GM19351 (cell line): ENCODE measurements around the gene GLI2.

Experiments used
- ATAC-seq: cut with Tn5 transposase; IDR thresholded peaks from one replicate; pipeline ENCODE4 v1.9.1; 2021; ENCODE audit warnings: mild to moderate bottlenecking, moderate library complexity; ENCODE audit not compliant: unreplicated experiment

Gene GLI2

DNA sequence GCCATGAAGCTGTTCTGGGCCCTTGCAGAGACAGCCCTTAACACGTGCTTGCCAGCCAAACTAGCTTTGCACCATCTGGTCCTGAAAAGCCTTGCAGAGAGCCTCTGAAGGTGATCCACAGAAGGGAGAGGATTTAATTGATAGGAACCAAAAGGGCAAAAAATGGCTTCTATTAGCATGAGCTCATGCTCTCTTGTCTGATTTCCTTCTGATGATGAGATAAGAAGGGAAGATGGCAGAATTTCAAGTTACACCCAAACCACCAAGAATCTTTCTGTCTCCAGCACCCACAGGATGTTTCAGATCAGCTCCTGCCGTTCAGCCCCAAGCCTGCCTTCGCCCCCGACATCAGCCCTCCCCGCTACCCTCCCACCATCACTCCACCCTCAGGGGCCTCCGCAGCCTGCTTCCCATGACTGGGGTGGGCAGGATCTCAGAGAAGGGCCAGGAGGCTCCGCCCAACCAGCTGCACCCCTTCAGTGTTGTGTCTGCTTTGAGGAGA lies 23.4 kb upstream of the GLI2 start:
- no peak for ATAC-seq

DNA sequence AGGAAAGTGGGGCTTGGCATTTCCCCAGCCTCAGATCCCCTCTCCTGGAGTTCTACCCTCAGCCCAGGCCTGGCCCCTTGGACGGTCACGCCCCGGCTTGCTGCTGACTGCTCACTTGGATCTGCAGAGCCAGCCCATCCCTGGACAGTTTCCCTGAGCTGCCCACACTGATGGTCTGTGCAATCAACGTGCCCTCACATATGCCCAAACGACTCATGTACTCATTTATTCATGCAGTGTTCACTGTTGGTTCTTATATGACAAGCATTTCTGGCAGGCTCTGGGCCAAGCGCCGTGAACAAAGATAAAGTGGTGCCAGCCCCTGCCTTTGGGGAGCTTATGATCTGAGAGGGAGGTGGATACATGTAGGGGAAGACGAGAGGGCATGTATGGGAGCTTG lies 20.3 kb upstream of the GLI2 start:
- no peak for ATAC-seq

DNA sequence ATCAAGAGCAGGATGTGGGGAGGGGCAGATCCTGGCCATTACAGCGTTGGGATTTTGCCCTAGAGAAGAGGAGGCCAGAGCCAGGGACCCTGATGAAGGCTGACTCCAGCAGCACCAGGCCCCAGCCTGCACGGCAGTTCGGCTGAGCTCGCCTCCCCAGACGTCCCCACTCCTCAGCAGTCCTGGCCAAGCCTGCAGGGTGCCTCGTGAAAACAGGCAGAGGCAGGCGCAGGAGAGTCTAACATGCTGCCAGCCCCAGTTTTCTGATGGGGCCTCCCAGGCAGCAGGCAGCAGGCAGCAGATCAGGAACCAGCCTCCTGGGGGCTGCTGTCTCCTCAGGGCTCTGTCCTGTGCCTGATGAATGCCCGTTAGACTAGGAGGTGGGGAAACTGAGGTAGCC lies 19.7 kb upstream of the GLI2 start:
- ATAC-seq, result no peak

DNA sequence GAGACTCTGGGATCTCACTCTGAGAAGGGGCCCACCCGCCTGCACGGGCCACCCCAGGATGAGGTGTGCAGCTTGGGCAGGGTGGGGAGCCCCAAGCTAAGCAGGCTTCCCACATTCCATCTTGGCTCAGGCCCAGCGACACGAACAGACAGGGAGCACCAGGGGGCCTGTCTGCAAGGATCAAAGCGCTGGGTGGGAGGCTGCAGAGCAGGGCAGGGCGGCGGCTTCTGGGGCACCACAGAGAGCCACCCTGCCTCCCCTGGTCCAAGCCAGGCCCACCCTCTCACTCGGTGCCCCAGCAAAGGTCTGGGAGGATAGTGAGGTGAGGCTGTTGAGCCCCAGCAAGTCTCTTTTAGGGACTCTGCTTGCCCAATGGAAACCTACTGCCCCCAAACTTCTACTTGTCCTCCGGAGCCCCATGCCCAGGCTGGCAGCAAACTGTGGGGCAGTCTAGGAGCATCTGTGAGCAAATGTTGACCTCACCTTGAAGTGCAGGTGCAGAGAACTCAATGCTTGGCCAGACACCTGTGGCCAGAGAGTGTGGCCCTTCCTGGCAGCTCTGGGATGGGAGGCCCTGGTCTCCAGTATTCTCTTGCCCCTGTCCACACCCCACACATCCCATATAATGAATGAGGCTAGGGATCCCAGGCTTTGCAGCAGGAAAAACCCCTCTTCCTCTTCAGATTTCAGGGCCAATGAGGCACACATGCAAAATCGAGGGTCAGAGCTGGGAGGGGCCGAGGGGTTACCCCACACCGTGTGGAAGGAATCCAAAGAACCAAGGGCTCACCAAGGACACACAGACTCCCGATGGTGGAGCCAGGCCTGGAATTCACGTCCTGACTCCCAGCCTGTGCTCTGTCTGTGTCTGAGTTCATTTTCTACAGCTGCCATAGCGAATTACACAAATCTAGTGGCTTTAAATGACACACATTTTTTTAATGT lies 18.8 kb upstream of the GLI2 start:
- ATAC-seq, result no peak

DNA sequence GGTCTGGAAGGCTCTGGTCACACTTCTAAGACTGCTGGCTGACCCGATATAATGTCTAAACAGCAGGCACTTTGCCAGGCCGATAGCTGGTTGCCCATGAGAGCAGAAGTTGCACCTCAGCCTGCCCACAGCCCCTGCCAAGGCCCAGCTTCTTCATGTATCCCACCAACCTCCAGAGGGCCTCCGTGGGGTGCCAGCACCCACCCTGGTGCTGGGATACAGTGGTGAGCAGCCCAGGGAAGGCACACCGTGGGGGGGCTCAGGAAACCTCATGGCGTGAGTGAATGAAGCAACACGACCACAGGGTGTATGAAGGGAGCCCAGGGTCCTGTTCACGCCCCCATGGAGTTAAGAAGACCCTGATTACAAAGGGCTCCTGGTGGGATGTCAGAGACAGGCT lies 16.2 kb upstream of the GLI2 start:
- ATAC-seq, result no peak

DNA sequence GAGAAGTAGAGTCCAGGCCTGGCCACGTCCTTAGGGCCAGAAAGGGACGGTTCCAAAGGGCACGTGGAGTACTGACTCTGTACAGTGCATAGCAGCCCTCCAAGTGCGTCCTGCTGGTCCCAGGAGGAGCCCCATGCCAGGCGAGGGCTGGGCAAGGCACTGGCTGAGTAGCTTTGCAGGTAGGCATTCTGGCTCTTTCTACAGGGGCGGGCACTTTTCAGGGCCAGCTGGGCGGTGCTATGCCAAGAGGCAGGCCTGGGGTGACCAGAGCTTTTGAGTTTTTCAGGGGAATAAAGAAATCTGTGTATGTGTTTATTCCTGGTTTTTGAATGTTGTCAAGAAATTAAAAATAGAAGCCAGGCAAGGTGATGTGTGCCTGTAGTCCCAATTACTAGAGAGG lies 15.4 kb upstream of the GLI2 start:
- no peak for ATAC-seq

DNA sequence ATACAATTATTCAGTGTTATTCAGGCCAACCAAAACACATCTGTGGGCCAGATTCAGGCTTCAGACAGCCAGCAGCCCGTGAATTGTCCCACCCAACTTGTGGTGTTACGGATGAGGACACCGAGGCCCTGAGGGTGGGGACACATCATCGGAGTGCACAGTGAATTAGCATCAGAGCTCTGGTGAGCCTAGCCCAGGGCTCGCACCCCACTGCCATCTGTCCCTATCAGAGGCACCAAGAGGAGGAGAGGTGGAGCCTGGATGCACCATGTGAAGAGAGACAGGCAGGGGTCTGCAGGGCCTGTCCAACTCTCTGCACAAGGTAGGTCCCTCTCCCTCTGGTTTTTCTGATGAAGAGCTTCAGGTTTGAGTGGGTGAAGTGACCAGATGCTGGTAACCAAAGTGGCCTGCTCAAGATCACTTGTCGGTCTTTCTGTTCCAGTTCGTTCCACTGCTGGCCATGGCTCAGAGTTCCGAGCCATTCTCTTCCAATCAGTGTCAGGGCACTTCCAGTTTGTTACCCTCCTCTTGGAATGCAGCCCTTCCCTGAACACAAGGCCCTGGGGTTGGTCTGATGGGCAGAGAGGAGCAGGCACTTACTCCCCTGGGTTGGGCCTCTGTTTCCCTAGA lies 14.8 kb upstream of the GLI2 start:
- ATAC-seq, result no peak

DNA sequence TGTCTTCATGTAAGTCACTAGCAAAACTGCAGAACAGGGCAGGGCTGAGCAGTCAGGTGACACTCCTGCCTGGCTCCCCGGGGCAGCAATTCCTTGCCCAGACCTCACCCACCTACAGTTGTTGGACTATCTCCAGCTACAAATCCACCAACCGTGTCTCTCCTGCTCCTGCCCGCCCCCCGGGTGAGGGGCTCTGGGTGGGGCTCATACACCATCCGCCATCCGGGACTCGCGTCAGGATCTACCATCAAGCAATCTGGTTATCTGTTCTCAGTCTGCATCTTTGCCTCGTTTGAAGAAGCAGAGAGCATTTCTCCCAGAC lies 13.5 kb upstream of the GLI2 start:
- ATAC-seq, result no peak

DNA sequence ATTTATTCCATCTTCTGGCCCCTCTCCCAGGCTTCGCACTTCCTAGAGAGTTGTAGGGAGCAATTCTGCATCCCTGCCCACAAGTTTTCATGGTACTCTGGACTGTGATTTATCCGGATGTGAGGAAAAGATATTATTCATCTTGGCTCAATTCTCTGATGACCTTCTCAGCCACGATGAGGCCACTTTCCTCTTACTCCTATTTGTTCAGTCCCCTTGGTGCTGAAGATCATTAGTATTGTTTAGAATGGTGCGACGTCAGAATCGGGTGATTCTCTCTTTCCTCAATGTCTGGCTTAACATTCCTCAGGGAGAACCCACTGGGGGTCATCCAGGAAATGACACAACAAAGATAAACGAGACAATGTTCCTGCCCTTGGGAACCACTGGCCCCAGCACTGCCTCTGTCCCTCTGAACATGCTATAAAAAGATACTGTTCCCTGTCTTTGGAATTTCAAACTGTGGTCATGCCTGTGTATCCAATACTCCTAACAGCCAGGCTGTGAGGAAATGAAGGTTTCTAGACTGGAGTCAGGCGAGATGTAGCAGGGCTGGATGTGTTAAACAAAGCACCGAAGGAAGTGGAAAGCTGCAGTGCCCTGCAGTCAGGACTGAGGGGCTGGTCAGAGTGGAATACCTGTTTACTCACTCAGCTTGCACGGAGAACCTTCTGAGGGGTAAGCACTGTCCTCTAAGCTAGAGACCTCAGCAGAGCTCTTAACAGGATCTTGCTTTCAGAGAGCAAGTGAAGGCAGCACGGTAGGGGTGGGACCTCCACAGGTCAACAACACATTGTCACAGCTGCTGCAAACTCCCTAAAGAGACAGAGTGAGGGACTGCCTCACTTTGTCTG lies 12.9 kb upstream of the GLI2 start:
- ATAC-seq, result no peak

DNA sequence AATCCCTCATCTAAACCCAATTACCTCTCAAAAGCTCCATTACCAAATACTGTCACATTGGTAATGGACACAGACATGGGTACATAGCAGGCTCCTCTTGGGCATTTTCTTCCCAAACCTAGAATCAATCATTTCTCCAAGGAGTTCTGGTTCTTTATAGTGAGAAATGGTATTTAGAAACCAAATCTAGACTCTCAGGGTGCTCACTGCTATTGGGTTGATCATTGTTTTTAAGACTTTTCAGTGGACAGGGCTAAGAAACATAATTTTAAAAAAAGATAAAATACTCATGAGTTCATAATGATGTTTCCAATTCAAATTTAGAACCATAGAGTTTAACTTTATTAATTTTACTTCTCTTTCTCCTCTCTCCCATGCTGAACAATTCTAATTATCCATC lies 9.4 kb upstream of the GLI2 start:
- ATAC-seq, result no peak

DNA sequence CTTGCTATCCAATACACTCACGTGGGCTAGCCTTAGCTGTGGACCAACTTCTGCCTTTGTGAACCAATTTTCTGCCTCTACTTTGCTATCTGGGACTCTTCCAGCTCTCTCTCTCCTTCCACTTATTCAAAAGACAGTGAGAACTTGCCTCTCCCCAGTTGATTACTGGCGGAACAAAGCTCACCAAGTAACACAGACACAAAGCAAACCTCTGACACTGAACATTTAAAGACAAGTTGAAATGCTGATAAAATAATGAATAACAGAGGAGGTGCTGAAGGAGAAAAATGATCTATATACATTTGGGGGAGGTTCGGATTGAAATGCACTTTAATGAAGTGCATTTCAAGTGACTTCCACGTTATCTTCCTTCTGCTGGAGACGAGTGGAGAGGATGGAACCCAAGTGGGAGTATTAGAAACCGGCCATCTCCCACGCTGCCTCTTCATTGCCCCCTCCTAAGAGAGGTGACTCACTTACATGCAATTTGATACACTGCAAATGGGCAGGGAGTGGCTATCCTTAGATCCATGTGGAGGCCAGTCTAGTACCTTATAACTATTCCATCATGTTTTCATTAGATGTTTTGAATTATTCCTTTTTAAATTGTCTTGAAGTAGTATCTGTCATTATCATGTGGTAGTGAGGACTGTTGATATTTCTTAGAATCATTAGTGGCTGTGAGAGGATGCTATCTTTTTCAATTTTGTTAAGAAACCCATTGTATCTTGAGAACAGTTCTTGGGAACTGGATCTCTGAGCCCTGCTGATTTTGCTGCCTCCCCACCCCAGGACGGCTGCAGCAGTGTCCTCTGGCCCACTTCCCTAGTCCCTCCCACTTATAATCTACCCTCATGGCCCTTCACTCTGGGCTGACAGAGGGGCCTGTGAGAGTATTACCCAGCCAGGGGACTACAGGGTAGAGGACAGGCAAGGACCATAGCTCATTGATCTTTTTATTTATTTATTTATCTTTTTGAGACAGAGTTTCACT lies 6.0 kb upstream of the GLI2 start:
- no peak for ATAC-seq

DNA sequence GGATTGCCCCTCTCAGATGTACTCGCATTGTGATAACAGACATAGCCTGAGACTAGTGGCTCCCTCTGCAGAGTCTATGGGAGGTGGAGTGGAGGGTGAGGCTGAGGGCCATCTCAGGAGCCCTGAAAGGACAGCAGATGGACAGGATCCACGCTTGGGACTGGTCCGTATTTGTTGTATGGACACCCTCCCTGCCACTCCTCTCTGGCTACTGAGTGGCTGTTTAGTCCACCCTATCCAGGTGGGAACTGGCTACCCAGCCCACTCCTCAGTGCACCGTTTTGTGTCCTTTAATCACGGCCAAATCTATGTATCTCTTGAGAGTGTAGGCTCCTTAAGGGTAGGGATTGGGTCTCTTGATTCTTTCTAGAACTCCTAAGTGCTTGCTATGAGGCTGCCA lies 4.5 kb upstream of the GLI2 start:
- no peak for ATAC-seq

DNA sequence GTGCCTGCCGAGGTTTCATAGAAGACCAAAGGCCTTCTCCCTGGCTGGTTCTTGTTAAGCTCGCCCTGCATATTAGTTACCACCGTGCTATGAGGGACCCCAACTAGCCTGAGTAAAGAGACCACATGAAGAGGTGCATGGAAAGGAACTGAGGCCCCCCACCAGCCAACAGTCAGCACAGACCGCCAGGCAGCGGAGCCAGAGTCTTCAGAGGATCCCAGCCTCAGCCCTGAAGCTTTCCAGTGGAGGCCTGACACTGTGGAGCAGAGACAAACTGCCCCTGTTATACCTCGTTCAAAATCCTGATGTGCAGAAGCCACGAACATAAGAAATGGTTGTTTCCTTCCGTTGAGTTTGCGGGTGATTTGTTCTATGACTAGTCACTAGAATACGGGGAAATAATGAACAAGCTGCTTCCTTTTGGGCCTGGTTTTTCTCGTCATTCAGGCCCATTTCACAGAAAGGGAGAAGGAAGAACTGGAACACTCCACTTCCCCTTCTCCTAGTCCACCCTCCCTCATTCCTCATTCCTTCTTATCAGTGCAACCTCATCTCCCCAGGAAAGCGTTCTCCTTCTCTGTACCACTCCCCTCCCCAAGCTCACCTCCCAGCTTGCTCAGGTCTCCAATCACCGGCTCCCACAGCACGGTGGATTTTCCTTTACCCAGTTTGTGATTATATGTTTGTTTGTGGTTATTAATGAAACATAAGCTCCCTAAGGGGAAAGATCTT lies 3.0 kb upstream of the GLI2 start:
- no peak for ATAC-seq

DNA sequence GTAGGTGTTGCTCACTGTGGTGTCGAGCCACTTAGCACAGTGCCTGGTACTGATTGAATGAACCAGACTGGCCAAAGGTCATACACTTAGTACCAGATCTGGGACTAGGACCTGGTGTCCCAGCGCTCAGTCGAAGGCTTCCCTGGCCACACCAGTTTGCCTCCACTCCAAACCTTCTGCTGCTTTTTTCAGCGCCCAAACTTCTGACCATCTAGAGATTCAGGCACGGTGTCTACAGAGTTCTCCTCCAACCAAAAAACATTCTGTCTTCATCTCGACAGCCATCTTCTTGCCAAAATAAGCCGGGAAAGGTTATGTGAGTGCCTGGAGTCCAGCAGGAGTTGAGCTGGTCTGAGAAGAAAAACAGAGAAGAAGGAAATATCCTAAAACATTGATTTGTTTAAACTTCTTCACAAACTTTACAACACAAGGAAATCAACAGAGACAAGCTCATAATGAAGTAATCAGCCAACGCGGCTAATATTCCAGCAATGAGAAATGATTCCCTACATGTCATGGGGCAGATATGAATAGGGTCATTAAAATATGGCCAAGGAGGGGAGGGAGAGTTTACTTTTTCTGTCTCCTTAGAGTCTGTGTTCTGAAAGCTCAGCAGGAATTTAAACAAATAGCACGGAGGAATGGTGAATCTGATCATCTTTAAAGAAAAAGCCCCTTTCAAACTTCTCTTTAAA lies 2.3 kb upstream of the GLI2 start:
- ATAC-seq, result no peak

DNA sequence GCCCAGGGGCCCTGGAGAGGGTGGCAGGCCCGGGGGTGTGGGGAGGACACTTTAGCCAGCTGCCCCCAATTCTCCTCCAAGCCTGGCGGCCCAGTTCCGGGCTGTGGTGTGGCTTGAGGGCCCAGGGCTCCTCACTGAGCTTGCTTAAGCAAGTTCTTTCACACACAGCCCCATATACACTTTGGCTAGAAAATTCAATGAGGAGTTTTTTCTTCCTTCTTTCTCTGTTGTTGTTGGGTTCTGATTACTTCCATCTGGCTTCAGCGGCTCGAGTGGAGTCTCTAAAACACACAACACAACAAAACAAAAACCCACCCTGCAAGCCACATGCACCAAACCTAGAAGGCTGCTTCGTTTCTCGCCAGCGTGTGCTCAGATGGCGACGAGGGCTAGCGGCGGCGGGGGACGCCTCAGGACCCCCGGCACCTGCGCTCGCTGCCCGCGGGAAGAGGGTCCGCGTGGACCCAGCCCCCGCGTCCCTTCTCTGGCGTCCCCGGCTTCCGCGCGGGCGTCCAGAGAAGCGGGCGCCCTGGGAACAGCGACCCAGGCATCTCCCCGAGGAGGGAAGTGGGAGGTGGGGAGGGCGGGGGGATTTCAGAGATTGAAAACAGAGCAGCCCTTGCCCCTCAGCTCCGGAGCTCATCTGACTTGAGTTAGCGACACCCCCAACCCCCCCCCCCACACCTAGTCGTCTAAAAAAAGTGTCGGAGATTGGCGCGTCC lies 577 bp upstream of the GLI2 start:
- no peak for ATAC-seq

DNA sequence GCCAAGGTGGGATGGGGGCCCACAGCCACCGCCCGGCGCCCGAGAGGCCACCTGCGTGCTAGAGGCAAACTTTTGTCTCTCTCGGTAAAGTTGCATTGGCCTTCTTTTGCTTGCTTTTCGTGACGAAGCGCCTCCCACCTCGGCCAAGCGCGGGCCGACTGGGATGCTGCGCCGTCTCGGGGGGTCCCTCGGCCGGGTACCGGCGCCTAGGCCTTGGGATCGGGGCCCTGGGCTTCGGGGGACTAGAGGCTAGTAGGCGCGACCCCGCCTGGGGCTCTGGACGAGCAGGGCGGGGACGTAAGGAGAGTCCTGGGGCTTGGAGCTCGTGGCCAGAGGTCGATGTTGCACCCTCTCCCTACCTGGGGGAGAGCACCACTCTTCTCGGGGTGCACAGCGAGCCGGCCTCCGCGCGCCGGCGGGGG lies 545 bp downstream of the GLI2 start:
- ATAC-seq, result peak; percentile 12

DNA sequence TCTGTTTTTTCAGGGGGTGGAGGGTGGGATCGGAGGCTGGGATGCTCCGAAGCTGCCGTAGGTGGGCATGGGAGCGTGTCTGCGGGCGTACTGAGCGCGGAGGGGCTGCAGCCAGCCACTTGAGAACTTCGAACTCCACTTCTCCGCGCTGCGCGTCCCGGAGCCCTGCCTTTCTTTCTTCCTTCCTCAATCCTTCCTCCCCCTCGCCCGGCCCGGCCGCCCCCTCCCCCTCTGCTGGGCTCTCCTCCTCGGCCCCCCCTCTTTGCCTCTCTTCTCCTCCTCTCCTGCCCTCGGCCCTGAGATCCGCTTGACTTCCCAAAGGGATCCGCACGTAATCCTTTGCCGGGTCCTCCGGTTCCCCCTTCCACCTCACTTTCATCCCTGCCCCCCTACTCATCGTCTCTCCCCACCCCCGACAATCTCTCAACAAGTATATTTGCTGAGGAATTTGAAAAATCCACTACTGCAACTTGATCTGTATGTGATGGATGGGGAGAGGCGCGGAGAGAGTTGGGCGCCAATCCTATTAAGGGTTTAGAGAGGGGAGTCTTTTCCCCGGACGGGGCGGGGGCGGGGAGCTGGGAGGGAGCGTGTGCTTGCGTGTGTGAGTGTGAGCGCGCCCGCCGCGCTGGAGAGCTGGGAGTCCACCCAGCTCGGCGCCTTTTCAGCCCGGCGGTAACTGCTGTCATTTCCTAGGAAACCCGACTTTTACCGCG lies 1.1 kb downstream of the GLI2 start:
- no peak for ATAC-seq
